Mammary epithelial cell (primary cell): Measurements from ENCODE around the gene GAS2L1.

Source experiments
- EZH2 ChIP-seq: IDR thresholded peaks from 2 replicates; pipeline ENCODE4 v1.6.1; 2012; ENCODE audit warnings: low read length, inconsistent platforms, borderline replicate concordance
- TF ChIP-seq, protein P1 (sequence below), 2 donors: IDR thresholded peaks in 1 of 2; conservative IDR thresholded peaks in 1 of 2; 2 replicates each; pipeline ENCODE4 v1.5.1; 2011 to 2012; ENCODE audit warnings: inconsistent platforms in 2 of 2, low read length in 2 of 2, mild to moderate bottlenecking in 2 of 2, control low read depth in 1 of 2, low read depth in 1 of 2; ENCODE audit not compliant: insufficient read depth in 1 of 2; ENCODE audit errors: extremely low read depth in 1 of 2

DNA sequence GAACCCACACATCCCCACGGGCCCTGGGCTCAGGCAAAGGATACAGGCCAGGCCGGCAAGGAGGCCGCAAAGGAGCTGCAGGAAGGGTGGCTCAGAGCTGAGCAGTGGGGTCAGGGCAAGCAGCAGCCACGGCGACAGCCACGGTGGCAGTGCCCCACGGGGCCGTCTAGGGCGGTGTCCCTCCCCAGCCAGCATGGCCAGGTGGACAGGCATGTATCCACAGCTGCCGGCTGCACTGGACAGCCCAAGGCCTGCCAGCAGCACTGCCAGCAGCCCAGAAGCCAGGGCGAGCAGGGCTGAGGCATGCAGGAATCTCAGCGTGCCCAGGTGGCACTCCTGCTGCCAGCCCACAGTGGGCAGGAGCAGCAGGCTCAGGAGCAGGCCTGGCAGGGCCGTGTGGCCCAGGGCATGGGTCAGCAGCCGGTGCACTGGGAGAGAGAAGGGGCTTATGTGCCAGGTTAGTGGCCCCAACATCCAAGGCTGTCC lies 42.6 kb upstream of the GAS2L1 start:
- no peak for TF ChIP-seq EZH2
- TF ChIP-seq, protein P1, sequence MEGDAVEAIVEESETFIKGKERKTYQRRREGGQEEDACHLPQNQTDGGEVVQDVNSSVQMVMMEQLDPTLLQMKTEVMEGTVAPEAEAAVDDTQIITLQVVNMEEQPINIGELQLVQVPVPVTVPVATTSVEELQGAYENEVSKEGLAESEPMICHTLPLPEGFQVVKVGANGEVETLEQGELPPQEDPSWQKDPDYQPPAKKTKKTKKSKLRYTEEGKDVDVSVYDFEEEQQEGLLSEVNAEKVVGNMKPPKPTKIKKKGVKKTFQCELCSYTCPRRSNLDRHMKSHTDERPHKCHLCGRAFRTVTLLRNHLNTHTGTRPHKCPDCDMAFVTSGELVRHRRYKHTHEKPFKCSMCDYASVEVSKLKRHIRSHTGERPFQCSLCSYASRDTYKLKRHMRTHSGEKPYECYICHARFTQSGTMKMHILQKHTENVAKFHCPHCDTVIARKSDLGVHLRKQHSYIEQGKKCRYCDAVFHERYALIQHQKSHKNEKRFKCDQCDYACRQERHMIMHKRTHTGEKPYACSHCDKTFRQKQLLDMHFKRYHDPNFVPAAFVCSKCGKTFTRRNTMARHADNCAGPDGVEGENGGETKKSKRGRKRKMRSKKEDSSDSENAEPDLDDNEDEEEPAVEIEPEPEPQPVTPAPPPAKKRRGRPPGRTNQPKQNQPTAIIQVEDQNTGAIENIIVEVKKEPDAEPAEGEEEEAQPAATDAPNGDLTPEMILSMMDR (conservative IDR thresholded peaks at IDR 0.05 in 1 of 2, IDR thresholded peaks at IDR 0.05 in 1 of 2; ENCODE audit: extremely low read depth in 1 of 2, insufficient read depth in 1 of 2, low read depth in 1 of 2, low read length in 2 of 2), result no peak
